ENCODE results near the gene DNAJC4. TPM values are rescaled to one million over a fixed set of nuclear protein-coding genes. Genes with fewer than 3 reads are reported as not detected.
A peak's percentile ranks its signal among the peaks of the same experiment; 100 is the strongest.

The DNAJC4 gene, protein sequence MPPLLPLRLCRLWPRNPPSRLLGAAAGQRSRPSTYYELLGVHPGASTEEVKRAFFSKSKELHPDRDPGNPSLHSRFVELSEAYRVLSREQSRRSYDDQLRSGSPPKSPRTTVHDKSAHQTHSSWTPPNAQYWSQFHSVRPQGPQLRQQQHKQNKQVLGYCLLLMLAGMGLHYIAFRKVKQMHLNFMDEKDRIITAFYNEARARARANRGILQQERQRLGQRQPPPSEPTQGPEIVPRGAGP
- total RNA-seq (10 to 100 TPM; 46.3 to 61.0 (median 49.5) TPM), polyA plus RNA-seq (95.7 TPM)
- long read RNA-seq, donor 1, partial matches to known transcripts: 21 of 31 reads
- long read RNA-seq, donor 1, other reads (novel, unspliced or antisense): 8 of 31 reads
- long read RNA-seq, donor 2, partial matches to known transcripts: 53 of 75 reads
- long read RNA-seq, donor 2, other reads (novel, unspliced or antisense): 19 of 75 reads
- long read RNA-seq, donor 3, partial matches to known transcripts: 82 of 127 reads
- long read RNA-seq, donor 3, other reads (novel, unspliced or antisense): 41 of 127 reads
- long read RNA-seq, donor 4, partial matches to known transcripts: 46 of 57 reads
- long read RNA-seq, donor 4, other reads (novel, unspliced or antisense): 9 of 57 reads

DNA sequence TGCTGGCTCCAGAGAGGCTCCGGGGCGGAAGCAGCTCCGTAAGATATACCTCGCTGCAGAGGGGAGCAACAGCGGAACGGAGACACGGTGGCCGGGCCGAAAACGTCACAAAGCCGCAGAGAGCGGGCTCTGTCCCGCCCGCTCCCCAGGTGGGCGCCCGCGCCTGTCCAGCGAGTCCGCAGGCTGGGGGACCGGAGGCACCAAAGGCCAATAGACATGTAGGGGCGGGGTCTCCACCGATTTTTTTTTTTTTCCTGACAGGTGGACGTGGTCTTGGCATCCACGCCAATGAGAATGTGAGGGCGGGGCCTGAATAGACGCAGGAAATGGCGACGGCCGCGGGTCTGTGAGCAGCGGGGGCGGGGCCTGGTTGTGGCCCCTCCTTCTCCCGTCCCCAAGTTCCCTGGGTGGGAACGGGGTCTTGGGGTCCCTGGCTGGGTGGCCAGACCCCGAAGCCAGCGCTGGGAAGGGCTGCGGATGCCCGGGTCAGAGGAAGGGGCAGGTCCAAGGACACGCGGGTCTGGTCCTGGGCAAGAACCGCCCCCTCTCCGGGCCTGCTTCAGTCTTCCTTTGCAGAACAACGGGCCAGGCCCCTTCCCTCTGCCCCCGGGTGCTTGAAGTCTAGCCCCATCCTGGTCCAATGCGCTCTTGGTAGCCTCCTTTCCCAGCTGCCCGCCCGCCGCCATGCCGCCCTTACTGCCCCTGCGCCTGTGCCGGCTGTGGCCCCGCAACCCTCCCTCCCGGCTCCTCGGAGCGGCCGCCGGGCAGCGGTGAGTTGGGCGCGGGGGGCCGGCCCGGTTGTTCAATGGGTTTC, at the start of gene DNAJC4:
DNAJC4 (plus strand) TSS at position 378 of the 814 bp plus-strand sequence; CDS start at position 685, 307 bp downstream.
- Histone ChIP-seq H3K4me1 (ENCODE audit: control insufficient read depth, insufficient read depth, low read length) (peaks cover under 1% of the 10 kb centered on the region), H3K9me3 (ENCODE audit: control insufficient read depth, low read length) (no peaks in the 10 kb centered on the region), H3K27me3 (ENCODE audit: control insufficient read depth, insufficient read depth) (no peaks in the 10 kb centered on the region), H3K27ac (ENCODE audit: low read length) (peak within 1 kb of the TSS; percentile 92), H3K4me3 (ENCODE audit: low read length) (peak within 1 kb of the TSS; percentile 48)
- DNase-seq: peak; percentile 94 to 98 (median 97)
- under 1% methylated on average over 62 of the region's 62 CpGs for WGBS
- intact Hi-C loops (cut with DNase I): no loop called here
- peak; percentile 66 to 70 for ATAC-seq

DNA sequence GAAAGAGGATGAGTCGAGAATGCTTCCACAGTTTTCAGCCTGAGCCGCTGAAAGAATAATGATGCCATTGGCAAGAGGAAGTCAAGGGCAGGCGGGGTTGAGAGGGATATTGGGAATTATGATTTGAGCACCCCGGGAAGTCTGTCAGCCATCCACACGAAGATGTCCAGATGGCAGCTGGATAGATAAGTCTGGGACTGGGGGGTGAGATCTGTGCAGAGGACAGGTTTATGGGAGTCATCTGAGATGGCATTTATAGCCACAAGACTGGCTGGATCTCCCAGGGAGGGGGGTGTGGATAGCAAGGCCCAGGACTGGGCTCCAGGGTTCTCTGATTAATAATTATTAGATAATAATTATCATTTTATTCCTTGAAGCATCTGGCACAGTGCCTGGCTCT, 49.5 kb upstream of the DNAJC4 start:
- no peaks in the 10 kb centered on the region for H3K27me3 ChIP-seq (ENCODE audit: control insufficient read depth, insufficient read depth)
- H3K27ac ChIP-seq (ENCODE audit: low read length): peak overlapping the region; percentile 71
- no peak for ATAC-seq
- H3K9me3 ChIP-seq (ENCODE audit: control insufficient read depth, low read length): no peaks in the 10 kb centered on the region
- intact Hi-C loops (cut with DNase I): no loop called here
- peak in 1 of 3 donors; percentile 41 for DNase-seq
- no peak overlapping the region for H3K4me3 ChIP-seq (ENCODE audit: low read length)
- 41% methylated on average over 5 of the region's 5 CpGs for WGBS
- H3K4me1 ChIP-seq (ENCODE audit: control insufficient read depth, insufficient read depth, low read length): peaks cover 10% of the 10 kb centered on the region

DNA sequence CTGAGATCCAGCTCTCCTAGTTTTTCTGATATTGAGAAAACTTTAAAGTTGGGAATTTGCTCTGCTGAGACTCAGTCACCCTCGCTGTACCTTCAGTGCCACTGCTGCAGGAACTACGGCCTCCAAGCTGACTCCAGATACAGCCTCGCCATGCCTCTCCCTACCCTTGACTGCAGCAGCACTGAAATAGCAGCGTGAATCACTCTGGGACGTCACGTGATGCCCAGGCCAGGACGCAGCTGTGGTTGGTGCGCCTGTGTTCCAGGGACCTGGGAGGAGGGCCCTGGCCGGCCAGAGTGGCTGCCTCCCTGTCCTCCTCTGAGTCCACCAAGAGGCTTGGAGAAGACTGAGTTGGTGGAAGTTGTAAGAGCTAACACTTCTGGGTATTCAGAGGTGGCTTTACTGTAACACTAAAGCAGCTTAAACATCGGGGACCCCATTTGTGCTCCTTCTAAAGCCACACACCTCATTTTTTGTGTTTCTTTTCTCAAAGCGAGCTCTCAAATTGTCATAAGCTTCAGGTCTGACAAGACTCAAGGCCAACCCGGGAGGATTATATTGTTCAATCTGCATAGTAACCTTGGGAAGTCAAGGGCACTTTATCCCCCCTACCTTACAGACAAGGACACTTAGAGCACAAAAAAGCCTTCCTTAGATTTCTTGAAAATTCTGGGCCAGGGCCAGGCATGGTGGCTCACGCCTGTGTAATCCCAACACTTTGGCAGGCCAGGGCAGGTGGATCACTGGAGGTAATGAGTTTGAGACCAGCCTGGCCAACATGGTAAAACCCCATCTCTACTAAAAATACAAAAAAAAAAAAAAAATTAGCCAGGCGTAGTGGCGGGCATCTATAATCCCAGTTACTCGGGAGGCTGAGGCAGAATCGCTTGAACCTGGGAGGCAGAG, 48.6 kb upstream of the DNAJC4 start:
- H3K27me3 ChIP-seq (ENCODE audit: control insufficient read depth, insufficient read depth): no peaks in the 10 kb centered on the region
- peak overlapping the region; percentile 84 for H3K27ac ChIP-seq (ENCODE audit: low read length)
- DNase-seq (peak; percentile 94 to 97 (median 96)), ATAC-seq (peak; percentile 71 to 76)
- 40% methylated on average over 17 of the region's 17 CpGs for WGBS
- H3K4me3 ChIP-seq (ENCODE audit: low read length): no peak overlapping the region
- H3K9me3 ChIP-seq (ENCODE audit: control insufficient read depth, low read length): no peaks in the 10 kb centered on the region
- intact Hi-C loops (cut with DNase I): no loop called here
- peaks cover 10% of the 10 kb centered on the region for H3K4me1 ChIP-seq (ENCODE audit: control insufficient read depth, insufficient read depth, low read length)

DNA sequence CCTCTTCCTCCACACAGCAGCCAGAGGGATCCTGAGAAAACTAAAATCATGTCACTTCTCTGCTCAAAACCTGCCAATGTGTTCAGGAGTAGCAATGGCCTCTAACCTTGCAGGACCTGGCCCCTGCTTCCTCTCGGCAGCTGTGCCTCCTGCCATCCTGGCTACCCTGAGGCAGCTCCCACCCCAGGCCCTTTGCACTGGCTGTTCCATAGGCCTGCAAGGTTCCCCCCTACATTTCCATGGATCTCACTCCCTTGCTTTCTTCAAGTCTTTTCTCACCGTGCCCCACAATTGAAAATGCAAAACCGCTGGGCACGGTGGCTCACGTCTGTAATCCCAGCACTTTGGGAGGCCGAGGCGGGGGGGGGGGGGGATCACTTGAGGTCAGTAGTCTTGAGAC, 46.5 kb upstream of the DNAJC4 start:
- no peak overlapping the region for H3K4me3 ChIP-seq (ENCODE audit: low read length)
- ATAC-seq: no peak
- WGBS: 85% methylated on average over 7 of the region's 7 CpGs
- intact Hi-C loops (cut with DNase I): no loop called here
- H3K27ac ChIP-seq (ENCODE audit: low read length): peak overlapping the region; percentile 10
- no peaks in the 10 kb centered on the region for H3K9me3 ChIP-seq (ENCODE audit: control insufficient read depth, low read length)
- peak in 1 of 3 donors; percentile 17 for DNase-seq
- H3K27me3 ChIP-seq (ENCODE audit: control insufficient read depth, insufficient read depth): no peaks in the 10 kb centered on the region
- peaks cover 10% of the 10 kb centered on the region for H3K4me1 ChIP-seq (ENCODE audit: control insufficient read depth, insufficient read depth, low read length)

DNA sequence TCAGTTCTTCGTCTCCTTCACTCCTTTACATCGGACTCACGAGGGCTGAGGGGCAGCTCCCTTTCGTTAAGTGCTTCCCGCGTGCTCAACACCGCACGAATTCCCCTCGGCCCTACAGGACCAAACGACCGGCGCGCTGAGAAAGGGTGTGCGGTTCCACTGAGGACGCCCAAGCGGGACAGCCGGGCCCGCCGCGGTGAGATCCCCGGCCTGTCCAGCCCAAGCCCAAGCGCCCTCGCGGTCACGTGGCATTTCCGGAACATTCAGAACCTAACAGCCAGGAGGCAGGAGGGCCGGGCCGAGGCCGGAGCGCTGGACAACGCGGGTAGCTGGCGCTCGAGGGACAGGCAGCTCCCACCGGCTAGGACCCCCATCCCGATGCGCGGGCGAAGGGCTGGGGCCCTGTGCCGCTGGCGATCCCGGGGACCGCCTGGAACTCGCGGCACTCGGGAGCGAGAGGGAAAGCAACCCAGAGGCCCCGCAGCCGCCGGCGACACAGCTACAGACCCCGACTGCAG, 45.1 kb upstream of the DNAJC4 start:
- peak overlapping the region; percentile 54 for H3K4me3 ChIP-seq (ENCODE audit: low read length)
- under 1% methylated on average over 52 of the region's 52 CpGs for WGBS
- no peaks in the 10 kb centered on the region for H3K9me3 ChIP-seq (ENCODE audit: control insufficient read depth, low read length)
- H3K27me3 ChIP-seq (ENCODE audit: control insufficient read depth, insufficient read depth): no peaks in the 10 kb centered on the region
- H3K4me1 ChIP-seq (ENCODE audit: control insufficient read depth, insufficient read depth, low read length): peaks cover 10% of the 10 kb centered on the region
- peak; percentile 93 to 96 (median 95) for DNase-seq
- ATAC-seq: peak; percentile 68 to 79
- H3K27ac ChIP-seq (ENCODE audit: low read length): peak overlapping the region; percentile 89
- intact Hi-C loops (cut with DNase I): loop anchor here in 1 of 4 donors (5.0 kb wide), 1 partner anchor 117 kb away; the partner anchor contains the start of gene CATSPERZ

DNA sequence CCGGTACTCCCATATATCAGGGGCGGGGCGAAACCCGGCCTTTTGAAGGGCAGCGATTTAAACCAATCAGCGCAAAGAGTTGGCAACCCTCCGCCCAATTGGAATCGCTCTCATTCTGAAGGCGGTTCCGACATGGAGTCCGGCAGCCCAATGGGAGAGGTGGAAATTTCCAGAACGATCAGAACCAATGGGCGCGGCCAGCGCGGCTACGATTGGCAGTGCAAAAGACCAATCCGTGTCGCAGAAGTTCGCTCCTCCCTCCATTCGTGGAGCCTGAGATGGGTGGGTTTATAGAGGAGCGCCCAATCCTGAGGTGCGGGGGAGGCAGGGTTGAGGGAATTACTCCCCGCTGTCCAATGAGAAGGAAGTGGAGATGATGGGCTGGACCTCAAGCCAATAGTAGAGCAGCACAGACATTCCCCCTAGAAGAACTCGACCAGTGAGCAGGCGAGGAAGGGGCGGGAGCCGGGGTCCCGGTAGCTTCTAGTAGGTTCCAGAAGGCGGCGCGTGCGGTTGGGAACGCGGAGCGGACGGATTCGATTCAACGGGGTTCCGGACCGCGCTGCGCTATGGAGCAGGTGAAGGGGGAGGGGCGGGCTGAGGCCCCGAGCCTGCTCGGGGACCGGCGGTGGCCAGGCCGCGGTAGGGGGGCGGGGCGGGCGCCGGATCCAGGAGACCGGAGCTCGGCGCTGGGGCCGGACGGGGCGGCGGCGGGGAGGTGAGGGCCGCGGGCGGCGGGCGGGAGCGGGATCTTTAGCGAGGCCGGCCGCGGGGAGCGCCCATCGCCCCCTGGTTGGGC, 44.5 kb upstream of the DNAJC4 start, which contains the start of gene STIP1:
STIP1 (plus strand) TSS at position 479 of the 799 bp plus-strand sequence; CDS start at position 570, 91 bp downstream.
- DNase-seq (peak; percentile 99), ATAC-seq (peak; percentile 94 to 95)
- intact Hi-C loops (cut with DNase I): loop anchor here in 1 of 4 donors (5.0 kb wide), 1 partner anchor 116 kb away; the partner anchor contains the start of gene CATSPERZ
- WGBS: under 1% methylated on average over 74 of the region's 74 CpGs
- peak within 1 kb of the TSS; percentile 89 for H3K27ac ChIP-seq (ENCODE audit: low read length)
- no peaks in the 10 kb centered on the region for H3K27me3 ChIP-seq (ENCODE audit: control insufficient read depth, insufficient read depth)
- H3K9me3 ChIP-seq (ENCODE audit: control insufficient read depth, low read length): no peaks in the 10 kb centered on the region
- peaks cover 6% of the 10 kb centered on the region for H3K4me1 ChIP-seq (ENCODE audit: control insufficient read depth, insufficient read depth, low read length)
- H3K4me3 ChIP-seq (ENCODE audit: low read length): peak within 1 kb of the TSS; percentile 54

DNA sequence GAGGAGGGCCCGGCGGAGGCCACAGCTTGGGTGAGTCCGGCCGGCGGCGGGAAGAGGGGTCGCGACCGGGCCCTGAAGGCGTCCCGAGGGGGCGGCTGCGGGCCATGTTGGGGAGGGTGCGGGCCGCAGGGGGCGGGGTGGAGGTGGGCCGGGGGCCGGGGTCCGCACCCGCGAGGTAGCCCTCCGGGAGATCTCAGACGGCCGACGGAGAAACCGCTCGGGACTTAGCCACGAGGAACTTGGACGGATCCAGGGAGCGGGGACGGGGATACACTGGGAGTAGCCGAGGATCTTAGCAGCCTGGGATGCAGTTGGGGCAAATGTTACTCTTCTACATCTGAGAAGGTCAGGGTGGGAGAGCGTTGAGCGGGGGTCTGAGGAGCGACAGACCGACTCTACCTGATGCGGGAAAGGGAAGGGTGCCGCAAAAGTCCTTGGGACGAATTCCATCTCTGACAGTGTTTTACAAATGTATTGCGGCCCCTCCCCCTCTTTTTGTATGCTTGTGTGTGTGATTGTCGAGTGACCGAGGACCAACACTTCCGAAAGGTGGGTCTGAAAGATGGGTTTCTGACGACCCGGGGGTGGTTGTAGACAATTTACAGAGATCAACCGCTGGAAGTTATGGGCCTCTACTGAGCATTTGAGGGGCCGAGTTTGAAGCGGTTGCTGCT, 43.7 kb upstream of the DNAJC4 start:
- intact Hi-C loops (cut with DNase I): loop anchor here in 1 of 4 donors (5.0 kb wide), 1 partner anchor 116 kb away; the partner anchor contains the start of gene CATSPERZ
- no peak overlapping the region for H3K4me3 ChIP-seq (ENCODE audit: low read length)
- H3K27me3 ChIP-seq (ENCODE audit: control insufficient read depth, insufficient read depth): no peaks in the 10 kb centered on the region
- peaks cover 6% of the 10 kb centered on the region for H3K4me1 ChIP-seq (ENCODE audit: control insufficient read depth, insufficient read depth, low read length)
- under 1% methylated on average over 48 of the region's 48 CpGs for WGBS
- H3K9me3 ChIP-seq (ENCODE audit: control insufficient read depth, low read length): no peaks in the 10 kb centered on the region
- peak in 1 of 3 donors; percentile 24 for DNase-seq
- ATAC-seq: no peak
- no peak overlapping the region for H3K27ac ChIP-seq (ENCODE audit: low read length)

DNA sequence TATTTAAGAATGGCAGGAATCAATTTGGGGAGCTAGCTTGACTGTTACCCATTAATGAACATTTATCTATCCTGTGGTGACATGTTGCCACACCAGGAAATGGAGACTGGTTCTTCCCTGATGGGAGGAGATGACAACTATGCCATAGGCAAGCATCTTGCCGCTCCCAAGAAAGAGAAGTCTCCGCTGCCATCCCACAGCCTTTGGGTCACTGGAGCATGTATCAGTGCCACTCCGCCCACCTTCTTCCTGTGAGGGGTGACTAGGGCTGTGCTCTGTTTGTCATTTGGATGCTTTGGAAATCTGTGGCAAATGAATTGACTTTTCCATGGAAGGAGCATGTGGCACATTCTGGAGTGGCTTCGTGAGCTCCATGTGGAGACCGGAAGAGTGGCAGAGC, 37.9 kb upstream of the DNAJC4 start:
- Histone ChIP-seq H3K9me3 (ENCODE audit: control insufficient read depth, low read length) (no peaks in the 10 kb centered on the region), H3K27ac (ENCODE audit: low read length) (no peak overlapping the region), H3K27me3 (ENCODE audit: control insufficient read depth, insufficient read depth) (no peaks in the 10 kb centered on the region), H3K4me3 (ENCODE audit: low read length) (no peak overlapping the region), H3K4me1 (ENCODE audit: control insufficient read depth, insufficient read depth, low read length) (no peaks in the 10 kb centered on the region)
- 92% methylated on average over 5 of the region's 5 CpGs for WGBS
- DNase-seq (no peak), ATAC-seq (no peak)
- intact Hi-C loops (cut with DNase I): no loop called here

DNA sequence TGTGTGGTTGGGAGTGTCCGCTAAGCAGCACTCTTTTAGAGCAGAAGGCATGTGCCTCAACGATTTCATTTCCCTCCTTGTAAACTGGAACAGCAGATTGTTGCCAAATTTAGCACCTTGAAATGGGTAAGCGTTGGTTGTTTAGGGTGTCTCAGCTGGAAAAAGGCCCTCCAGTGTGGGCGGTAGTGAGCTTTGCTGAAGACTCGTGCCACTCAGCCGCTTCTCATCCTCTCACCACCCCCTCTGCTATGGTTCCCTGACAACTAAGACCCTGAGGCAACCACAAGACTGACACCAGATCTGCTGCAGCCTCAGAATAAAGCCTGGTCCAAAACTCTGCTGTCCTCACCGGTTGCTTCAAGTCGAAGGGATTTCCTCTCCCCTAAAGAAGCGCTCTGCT, 33.7 kb upstream of the DNAJC4 start:
- Histone ChIP-seq H3K27ac (ENCODE audit: low read length) (no peak overlapping the region), H3K9me3 (ENCODE audit: control insufficient read depth, low read length) (no peaks in the 10 kb centered on the region), H3K4me3 (ENCODE audit: low read length) (no peak overlapping the region), H3K27me3 (ENCODE audit: control insufficient read depth, insufficient read depth) (no peaks in the 10 kb centered on the region), H3K4me1 (ENCODE audit: control insufficient read depth, insufficient read depth, low read length) (no peaks in the 10 kb centered on the region)
- intact Hi-C loops (cut with DNase I): no loop called here
- no peak for ATAC-seq
- WGBS: 80% methylated on average over 9 of the region's 9 CpGs
- no peak for DNase-seq

All from right cardiac atrium (tissue), 5 donors.